Nucleus accumbens (tissue), 56 donors: Measurements from ENCODE around the gene ARHGAP8.
"Not testable (repeated sequence)": the region's sequence is repeated elsewhere in the genome, so short reads cannot be mapped to it uniquely, and the experiment has no call there.

ENCODE experiments used
- DNase-seq, 56 donors: peaks; one replicate each; lab custom pipeline; 2025; lab: John Stamatoyannopoulos, UW

The ARHGAP8 gene

DNA sequence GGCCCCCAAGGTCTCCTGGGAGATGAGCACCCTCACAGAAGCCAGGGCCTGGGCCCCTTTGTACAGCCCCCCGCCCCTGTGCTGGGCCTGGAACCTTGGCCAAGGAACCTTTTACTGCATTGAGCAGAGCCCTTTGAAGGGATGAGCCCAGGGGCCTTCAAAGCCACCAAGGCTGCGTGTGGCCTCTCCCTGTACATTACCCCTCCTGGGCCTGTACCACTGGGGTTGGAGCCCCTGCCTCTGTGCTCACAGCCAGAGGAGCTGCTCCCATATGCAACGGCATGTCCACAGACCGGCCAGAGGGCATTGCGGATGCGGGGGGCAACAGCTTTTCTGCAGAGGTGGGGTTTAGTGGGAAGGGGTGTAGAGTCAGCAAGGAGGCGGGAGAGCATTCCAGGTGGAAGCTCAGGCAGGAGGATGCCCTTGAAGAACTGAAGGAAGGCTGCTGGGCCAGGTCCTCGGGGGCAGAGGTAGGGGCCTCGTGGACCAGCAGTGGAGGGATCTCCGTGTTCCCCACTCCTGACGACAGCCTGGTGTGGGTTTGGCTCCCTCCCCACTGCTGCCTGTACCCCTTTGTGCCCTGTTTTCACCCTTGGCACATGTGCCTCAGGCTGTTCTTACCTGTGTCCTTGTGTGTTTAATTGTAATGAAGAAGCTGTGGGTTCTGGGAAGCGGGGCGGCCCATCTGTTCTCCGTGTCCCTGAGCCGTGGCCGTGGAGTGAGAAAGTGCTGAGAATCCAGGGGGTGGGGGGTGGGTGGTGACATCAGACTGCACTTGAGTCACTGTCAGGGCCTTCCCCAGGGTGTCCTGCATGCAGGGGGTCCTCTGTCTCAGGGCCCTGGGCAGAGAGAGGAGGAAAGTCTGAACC, 46.9 kb downstream of the ARHGAP8 start:
- no peak for DNase-seq

DNA sequence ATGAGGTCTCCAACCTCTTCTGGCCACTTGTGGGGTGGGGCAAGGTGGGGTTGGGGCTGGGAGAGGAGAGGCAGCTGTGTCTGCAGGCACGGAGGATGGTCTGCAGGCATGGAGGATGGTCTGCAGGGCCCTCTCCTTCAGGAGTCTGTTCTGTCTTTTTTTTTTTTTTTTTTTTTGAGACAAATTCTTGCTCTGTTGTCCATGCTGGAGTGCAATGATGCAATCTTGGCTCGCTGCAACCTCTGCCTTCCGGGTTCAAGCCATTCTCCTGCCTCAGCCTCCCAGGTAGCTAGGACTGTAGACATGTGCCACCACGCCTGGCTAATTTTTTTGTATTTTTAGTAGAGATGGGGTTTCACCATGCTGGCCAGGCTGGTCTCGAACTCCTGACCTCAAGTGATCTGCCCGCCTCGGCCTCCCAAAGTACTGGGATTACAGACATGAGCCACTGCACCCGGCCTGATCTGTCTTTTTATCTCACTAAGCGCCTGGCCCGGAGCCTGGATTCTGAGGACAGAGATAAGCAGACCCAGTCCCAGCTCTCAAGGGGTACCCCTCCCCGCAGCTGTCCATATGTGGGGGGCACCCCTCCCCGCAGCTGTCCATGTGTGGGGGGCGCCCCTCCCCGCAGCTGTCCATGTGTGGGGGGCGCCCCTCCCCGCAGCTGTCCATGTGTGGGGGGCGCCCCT, 47.7 kb downstream of the ARHGAP8 start:
- not testable (repeated sequence) for DNase-seq

DNA sequence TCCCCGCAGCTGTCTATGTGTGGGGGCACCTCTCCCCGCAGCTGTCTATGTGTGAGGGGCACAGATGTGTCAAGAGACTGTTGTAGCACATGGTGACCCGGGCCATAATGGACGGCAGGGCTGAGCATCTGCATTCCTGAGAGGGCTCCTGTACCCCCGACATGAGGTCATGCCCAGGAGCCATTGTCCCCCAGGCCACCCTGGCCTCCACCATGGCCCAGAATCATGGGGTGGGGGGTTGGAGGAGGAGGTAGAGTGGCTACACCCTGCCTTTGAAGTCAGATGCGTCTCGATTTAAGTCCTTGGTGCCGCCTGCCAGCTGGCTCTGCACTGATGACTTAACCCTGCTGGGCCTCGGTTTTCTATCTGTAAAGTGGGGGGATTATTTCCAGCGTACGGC, 49.1 kb downstream of the ARHGAP8 start:
- no peak for DNase-seq

DNA sequence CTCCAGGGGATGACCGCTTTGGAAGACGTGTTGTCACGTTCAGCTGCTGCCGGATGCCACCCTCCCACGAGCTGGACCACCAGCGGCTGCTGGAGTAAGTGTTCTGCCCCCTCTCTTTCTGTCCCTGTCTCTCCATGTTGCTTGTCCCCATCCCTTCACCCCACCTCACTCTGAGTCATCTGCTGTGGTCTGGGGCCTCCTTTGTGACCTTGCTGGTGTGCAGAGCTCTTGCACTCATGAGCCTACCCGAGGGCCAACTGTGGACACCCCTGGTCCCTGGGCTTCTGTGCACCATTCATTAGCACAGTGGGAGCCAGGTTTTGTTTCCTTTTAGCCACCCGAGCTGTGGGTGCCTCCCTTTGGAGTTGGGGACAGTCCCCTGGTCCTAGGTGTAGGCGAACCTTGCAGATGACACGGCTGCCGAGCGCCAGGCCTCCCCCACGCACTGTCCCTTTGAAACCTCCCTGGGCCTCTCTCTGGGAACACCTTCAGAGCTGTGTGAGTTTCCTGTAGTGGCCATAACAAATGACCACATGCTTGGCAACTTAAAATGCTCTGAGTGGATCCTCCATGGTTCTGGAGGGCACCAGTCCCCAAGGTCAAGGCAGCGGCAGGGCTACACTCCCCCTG, 49.8 kb downstream of the ARHGAP8 start:
- no peak for DNase-seq

DNA sequence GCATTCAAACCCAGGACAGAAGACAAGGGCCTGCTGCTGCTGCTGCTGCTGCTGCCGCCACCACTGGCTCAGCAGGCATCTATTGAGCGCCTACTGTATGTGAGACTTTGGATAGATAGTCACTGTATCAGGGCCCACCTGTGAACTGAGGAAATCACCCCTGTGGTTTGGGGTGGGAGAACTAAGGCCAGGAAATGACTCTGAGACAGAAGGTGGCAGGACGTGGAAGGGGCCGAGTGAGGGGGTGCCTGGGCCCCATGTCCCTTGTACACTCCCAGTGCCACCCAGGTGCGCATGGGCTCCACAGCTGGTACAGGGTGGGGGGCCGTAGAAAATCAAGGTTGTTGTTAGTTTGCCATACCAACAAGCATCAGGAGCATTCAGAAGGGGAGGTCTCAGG, 50.6 kb downstream of the ARHGAP8 start:
- DNase-seq = no peak

DNA sequence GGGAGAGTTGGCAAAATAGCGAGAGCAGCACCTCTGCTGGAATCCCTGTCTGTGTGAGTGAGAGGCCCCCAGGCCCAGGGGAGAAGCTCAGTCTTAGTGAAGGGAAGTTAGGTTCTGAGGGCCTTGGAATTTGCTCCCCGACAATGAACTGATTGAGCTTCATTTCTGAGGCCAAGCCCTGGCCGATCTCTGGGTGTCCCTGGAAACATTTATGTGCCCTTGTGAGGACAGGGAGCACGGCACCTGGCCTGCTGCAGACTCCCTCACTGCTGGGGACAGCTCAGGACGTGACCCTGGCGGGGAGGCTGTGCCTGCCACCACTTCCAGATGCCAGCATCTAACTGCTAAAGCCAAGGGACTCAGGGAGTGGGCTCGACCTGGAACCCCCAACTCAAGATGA, 52.0 kb downstream of the ARHGAP8 start:
- no peak for DNase-seq

DNA sequence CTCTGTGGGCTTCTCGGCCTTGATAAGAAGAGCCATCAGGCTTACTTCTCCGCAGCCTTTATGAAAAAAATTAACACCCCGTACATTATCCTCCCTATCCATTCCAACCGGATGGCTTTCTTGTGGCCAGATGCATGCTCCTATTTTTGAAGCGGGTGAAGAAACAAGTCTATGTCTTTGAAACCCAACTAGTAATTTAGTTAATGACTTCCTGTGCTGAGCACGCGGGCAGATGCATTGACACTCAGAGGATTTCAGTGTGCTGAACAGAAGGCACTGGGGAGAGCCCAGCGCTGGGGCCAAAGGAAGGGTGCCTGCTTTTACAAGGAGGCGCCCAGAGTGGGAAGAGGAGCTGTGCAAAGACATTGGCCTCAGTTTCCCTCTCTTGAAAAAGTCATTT, 53.3 kb downstream of the ARHGAP8 start:
- no peak for DNase-seq

DNA sequence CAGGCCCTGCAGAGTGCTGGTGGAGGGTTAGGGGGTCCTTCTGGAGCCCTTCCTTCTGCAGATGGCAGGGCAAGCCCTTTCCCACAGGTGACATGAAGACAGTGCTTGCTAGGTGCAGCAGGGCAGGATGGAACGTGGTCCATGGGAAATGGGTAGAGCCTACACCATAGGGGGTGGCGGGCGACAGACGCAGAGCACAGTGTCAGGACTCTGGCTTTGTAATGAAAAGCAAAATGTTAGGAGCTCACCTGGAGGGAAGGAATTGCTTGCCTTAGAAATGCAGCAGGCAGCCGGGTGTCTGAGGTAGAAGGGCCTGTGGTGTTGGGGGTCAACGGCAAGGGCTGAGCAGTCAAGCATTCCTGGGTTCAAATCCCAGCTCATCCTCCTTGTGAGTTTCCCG, 54.9 kb downstream of the ARHGAP8 start:
- DNase-seq = no peak

DNA sequence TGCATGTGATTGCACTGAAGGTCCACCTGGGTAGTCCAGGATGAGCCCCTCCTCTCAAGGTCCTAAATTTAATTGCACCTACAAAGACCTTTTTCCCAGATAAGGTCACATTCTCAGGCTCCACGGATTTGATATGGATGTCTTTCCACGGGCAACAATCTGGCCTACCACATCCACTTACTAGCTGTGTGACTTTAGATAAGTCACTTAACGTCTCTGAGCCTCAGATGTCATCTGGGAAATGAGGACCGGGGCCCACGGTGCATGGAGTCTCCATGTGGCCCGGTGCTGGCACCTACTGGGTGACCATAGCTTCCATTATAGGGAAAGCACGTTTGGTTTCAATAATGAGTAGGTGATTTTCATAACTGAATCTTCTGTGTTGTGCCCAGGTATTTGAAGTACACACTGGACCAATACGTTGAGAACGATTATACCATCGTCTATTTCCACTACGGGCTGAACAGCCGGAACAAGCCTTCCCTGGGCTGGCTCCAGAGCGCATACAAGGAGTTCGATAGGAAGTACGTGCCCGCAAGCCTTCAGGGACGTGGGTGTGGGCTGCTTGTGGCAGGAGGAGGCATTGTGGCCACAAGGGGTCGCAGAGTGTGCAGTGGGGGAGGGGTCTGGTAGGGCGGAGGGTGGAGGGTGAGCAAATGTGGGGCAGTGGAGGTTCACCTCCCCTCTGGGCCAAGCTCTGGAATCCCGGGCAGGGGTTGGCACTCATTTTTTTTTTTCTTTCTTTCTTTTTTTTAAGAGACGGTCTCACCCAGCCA, 55.7 kb downstream of the ARHGAP8 start:
- DNase-seq = no peak

DNA sequence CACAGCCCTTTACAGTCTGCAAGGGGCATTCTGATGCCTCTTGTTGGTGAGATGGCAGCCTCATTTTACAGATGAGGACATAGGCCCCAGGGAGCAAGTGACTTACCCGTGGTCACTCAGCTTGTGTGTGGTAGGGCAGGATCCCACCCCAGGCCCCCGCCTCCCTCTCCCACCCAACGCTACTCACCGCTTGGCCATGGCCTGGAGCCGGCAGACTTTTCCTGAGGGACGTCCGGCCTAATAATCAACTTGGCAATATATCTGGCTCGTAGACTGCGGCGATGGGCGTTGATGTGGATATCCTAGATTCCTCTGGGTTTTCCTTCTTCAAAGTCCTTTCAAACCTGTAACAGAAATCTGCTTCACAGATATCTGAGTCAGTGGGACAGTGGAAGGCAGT, 57.1 kb downstream of the ARHGAP8 start:
- no peak for DNase-seq

DNA sequence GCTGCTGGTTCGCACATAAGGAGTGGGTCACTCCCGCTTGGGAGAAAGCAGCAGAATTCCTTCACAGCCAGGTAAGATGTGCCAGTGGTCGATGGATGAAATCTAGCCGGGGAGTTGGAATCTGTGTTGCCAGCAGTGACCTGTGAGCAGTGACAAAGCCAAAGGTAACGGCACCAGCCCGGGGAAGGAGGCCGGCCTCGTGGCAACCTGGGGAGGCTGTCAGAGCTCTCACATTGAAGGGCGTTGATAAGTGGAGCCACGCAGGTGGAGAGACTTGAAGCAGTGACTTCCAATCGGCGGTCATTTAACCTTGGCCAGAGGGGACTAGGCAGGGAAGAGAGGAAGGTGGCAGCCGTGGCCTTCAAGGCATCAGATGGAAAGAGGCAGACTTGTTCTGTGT, 58.8 kb downstream of the ARHGAP8 start:
- DNase-seq = no peak

DNA sequence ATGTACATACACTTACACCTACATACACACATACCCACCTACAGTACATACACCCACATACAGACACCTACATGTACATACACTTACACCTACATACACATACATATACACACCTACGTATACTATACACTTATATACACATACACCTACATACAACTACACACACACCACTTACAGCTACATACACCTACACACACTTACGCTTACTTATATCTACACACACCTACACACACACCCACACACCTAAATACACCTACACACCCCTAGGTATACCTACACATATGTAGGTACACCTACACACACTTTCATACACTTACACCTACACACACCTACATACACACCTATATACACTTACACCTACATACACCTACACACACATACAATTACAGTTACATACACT, 61.0 kb downstream of the ARHGAP8 start:
- DNase-seq = no peak

DNA sequence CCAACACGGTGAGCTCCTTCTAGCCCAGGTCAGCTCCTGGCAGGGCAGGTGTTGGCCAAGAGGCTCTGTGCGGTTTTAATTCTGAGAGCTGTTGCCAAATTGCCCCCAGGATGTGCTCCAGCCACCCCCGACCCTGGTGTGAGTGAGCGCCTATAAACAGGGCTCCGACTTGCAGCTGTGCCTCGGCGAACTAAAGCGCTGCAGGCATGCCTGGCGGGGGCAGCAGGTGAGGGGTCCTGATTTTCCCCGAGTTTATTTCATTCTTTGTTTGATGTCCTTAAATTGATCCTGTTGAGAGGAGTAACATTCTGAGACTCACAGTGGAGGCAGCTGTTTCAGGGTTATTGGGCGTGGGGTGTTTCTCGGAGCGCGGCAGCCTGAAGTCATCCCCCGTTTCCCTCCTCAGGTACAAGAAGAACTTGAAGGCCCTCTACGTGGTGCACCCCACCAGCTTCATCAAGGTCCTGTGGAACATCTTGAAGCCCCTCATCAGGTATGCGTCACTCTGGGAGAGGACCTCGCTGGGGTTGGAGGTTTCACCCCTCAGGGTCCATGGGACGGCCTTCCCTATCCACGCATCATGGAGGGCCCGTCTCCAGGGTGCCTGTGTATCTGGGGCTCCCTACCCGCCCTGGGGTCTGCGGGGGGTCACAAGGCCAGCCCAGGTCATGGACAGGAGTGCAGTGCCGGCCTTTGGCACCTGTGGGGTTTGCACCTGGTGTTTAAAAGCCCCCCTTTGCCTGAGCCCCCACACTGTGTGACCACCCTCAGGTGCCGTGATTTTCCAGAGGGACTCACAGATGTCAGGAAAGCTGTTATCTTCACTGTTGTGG, 62.1 kb downstream of the ARHGAP8 start:
- DNase-seq = no peak

DNA sequence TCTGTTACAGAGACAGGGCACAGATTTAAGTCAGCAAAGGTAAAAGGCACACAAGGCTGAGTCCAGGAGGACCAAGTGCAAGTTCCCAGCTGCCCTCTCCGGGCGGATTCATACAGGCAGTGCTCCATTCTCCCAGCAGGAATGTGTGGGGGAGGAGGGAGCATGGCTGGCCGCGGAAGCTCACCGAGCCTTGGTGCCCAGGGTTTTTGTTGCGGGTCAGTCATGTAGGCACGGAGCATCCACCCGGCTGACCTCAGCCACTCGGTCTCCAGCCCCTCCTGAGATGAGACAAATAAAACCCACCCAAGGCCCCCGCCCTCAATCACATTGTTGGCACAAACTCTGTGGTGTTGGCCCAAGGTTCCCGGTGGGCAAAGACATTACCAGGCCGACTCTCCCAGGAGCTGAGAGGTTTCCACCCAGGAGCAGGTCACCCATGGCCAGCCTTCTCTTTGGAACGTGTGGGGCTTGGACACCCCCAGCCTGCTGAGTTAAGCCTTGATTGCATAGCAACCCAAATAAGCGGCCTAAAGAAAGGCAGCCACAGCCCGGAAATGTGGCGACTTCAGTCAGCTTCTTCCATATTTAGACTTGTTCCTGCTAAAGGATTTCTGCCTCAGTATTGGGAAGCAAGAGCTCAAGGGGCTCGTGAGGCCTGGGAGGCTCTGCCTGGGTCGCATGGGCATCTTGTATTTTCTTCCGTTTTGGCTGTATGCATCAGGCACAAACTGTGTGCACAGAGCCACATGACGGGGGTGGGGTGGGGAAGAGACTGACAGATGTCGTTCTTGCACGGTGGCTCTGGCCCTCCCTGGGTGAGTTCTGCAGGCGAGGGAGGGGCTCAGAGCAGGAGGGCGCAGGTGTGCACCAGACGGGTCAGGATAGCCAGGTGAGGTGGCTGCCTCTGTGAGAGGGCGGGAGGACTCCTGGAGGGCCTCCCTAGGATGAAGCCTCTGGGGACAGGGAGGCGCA, 63.0 kb downstream of the ARHGAP8 start:
- DNase-seq = no peak

DNA sequence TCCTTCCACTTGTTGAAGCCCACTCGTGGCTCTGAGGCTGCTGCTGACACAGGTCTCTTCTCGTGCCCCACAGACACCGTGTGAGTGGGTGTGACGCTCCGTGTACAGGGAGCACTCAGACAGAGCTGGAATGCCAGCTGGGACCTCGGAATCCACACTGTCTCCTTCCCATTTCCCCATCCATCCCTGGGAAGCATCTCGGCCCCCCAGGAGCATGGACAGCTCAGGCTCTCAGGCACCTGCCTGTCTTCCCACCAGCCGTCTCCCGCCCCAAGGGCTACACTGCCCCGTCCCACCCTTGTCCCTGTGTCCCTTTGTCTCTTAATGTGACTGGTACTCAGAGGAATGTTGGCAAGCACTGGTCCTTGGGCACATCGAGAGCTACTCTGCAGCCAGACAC, 63.8 kb downstream of the ARHGAP8 start:
- DNase-seq = no peak

DNA sequence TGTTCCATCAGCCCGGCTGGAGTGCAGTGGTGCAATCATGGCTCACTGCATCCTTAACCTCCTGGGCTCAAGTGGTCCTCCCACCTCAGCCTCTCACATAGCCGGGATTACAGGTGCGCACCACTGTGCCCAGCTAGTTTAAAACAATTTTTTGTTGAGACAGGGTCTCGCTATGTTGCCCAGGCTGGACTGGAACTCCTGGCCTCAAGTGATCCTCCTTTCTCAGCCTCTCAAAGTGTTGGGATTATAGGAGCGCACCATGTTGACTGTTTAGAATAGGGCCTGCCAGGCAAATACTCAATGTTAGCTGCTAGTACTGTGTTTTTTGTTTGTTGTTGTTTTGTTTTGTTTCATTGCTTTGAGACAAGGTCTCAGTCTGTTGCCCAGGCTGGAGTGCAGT, 66.4 kb downstream of the ARHGAP8 start:
- no peak for DNase-seq

DNA sequence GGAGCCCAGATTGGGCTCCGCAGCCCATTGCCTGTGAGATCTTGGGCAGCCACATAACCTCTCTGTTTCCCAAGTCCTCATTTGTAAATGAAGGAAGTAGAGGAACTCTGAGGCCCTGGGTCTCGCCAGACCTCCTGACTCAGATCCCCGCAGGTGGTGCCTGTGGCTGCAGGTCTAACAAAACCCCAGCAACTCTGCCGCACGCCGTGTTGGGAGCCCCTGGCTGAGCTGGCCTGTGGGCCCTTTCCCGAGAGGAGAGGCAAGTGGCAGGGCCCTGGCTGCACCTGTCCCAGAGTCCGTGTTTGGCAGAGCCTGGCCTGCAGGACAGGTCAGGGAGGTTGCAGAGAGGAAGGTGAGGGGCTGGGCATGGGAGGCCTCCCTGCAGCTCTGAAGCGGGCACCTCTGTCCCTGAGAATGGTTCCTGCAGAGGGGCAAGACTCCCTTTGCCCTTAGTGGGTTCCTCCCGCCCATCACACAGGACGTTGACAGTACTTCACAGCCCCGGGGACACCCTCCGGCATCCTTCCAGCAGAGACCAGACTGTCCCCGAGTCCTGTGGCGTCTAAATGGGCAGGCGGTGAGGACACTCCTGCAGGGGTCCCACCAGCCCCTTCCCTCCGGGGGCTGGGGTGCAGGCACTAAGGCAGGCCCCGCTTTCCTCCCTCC, 67.7 kb downstream of the ARHGAP8 start:
- DNase-seq = no peak
